Measurements from ENCODE around the gene BCR. TPM values are rescaled to one million over a fixed set of nuclear protein-coding genes. Genes with fewer than 3 reads are reported as not detected.
"Not testable (repeated sequence)": the region's sequence is repeated elsewhere in the genome, so short reads cannot be mapped to it uniquely, and the experiment has no call there.

Gene BCR
- polyA plus RNA-seq, 1 experiment, result 24.0 TPM

DNA sequence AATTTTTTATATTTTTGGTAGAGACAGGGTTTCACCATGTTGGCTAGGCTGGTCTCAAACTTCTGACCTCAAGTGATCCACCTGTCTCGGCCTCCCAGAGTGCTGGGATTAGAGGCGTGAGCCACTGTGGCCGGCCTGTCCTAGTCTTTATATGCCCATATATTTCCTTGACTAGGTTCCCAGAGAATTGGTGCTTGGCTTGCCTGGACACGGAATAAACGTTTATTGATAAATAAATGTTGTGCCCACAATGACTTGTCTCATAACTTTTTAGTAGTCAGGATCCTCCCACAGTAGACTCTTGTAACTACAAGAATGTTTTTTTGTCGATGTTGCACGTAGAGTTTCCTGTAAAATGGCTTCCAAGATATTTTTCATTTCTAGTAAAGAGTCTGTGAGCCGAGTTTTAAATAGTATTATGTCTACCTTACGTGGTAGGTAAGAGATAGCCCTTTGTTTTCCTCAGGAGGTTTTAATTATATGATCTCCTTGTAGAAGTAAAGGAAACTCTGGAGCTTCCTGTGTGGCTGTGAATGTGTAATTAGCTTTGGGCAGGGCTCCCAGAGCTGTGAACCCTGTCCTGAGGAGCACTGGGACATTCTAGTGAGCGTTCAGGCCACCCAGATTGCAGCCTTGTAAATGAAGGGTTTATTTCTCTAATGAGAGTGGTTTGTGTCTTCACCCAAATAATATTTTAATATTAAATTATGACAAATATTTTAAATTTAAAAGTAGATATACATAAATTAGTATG lies 161.8 kb downstream of the BCR start:
- CTCF ChIA-PET; H3K27me3 ChIP-seq (ENCODE audit: control insufficient read depth, insufficient read depth, low read length); DNase-seq (ENCODE audit: low read depth): not testable (repeated sequence)

DNA sequence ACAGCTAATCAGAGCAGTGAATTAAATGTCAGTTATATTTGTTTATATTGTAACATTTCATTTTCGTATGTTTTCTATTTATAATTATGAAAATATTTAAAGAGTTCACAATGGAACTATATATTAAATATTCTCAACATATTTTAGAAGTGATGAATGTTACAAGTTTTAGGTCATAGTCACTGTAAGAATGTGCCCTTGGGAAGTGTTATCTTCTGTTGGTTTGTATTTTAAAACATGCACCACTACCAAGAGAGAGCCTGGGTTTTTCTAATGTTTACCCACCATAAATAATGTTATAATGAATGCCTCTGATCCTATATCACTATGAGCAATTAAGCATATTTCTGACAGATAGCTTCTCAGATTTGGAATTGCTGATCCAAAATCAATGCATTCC lies 171.0 kb downstream of the BCR start:
- CTCF ChIA-PET, result no interaction called here
- DNase-seq (ENCODE audit: low read depth), result no peak
- no peaks in the 10 kb centered on the region for H3K36me3 ChIP-seq (ENCODE audit: control insufficient read depth, insufficient read depth, low read length)
- POLR2A ChIA-PET, result no interaction called here
- TF ChIP-seq, protein P1, sequence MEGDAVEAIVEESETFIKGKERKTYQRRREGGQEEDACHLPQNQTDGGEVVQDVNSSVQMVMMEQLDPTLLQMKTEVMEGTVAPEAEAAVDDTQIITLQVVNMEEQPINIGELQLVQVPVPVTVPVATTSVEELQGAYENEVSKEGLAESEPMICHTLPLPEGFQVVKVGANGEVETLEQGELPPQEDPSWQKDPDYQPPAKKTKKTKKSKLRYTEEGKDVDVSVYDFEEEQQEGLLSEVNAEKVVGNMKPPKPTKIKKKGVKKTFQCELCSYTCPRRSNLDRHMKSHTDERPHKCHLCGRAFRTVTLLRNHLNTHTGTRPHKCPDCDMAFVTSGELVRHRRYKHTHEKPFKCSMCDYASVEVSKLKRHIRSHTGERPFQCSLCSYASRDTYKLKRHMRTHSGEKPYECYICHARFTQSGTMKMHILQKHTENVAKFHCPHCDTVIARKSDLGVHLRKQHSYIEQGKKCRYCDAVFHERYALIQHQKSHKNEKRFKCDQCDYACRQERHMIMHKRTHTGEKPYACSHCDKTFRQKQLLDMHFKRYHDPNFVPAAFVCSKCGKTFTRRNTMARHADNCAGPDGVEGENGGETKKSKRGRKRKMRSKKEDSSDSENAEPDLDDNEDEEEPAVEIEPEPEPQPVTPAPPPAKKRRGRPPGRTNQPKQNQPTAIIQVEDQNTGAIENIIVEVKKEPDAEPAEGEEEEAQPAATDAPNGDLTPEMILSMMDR (IDR thresholded peaks at IDR 0.05; ENCODE audit: insufficient read depth, low read depth, low read length), result no peak
- H3K4me3 ChIP-seq (ENCODE audit: low read depth, low read length), result no peak overlapping the region
- peaks cover 13% of the 10 kb centered on the region for H3K27me3 ChIP-seq (ENCODE audit: control insufficient read depth, insufficient read depth, low read length)

More for the DNA sequence above, 161.8 kb downstream of the BCR start:
- H3K36me3 ChIP-seq (ENCODE audit: control insufficient read depth, insufficient read depth, low read length); H3K4me3 ChIP-seq (ENCODE audit: low read depth, low read length); POLR2A ChIA-PET: not testable (repeated sequence)

- POLR2A ChIA-PET, result no interaction called here
- H3K4me3 ChIP-seq (ENCODE audit: low read depth, low read length), result no peak overlapping the region
- no peaks in the 10 kb centered on the region for H3K36me3 ChIP-seq (ENCODE audit: control insufficient read depth, insufficient read depth, low read length)
- TF ChIP-seq, protein P1 (IDR thresholded peaks at IDR 0.05; ENCODE audit: insufficient read depth, low read depth, low read length), result no peak
- no peak for DNase-seq (ENCODE audit: low read depth)
- CTCF ChIA-PET, result interaction anchor here (1.1 kb wide), 1 partner anchor 33 kb away, joined by 3 read pairs; no protein-coding TSS in a partner anchor
- H3K27me3 ChIP-seq (ENCODE audit: control insufficient read depth, insufficient read depth, low read length), result peaks cover 13% of the 10 kb centered on the region
These were observed 172.7 kb downstream of the BCR start for GRCh38 chr22:23353004-23353403.

GRCh38 chr22:23353696-23354095 lies 173.4 kb downstream of the BCR start:
- no peak for DNase-seq (ENCODE audit: low read depth)
- peaks cover 13% of the 10 kb centered on the region for H3K27me3 ChIP-seq (ENCODE audit: control insufficient read depth, insufficient read depth, low read length)
- ChIA-PET POLR2A (no interaction called here), CTCF (no interaction called here)
- TF ChIP-seq, protein P1 (IDR thresholded peaks at IDR 0.05; ENCODE audit: insufficient read depth, low read depth, low read length), result no peak
- H3K36me3 ChIP-seq (ENCODE audit: control insufficient read depth, insufficient read depth, low read length), result no peaks in the 10 kb centered on the region
- H3K4me3 ChIP-seq (ENCODE audit: low read depth, low read length), result no peak overlapping the region

- peaks cover 13% of the 10 kb centered on the region for H3K27me3 ChIP-seq (ENCODE audit: control insufficient read depth, insufficient read depth, low read length)
- ChIA-PET POLR2A (no interaction called here), CTCF (no interaction called here)
- TF ChIP-seq, protein P1 (IDR thresholded peaks at IDR 0.05; ENCODE audit: insufficient read depth, low read depth, low read length), result no peak
- DNase-seq (ENCODE audit: low read depth), result no peak
- H3K36me3 ChIP-seq (ENCODE audit: control insufficient read depth, insufficient read depth, low read length), result no peaks in the 10 kb centered on the region
- no peak overlapping the region for H3K4me3 ChIP-seq (ENCODE audit: low read depth, low read length)
These were observed 175.8 kb downstream of the BCR start for GRCh38 chr22:23356094-23356493.

DNA sequence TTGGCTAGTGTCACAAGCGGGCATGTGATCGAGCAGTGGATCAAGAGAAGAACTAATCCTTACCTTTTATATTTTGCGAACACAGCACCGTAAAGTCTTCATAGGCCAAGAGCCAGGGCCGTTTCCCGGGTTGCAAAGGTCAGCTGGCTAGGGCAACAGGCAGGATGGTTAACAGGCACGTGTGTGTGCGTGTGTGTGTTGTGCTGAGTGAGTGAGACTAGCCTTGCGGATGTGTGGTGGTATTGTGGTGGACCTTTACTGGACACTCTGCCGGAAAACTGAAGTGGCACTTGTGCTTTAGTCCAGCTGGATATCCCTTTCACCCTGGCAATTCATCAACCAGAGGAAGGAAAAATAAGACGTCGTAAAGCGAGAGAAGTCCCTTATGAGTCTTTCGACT lies 176.7 kb downstream of the BCR start:
- TF ChIP-seq, protein P1 (IDR thresholded peaks at IDR 0.05; ENCODE audit: insufficient read depth, low read depth, low read length), result no peak
- POLR2A ChIA-PET, result no interaction called here
- Histone ChIP-seq H3K36me3 (ENCODE audit: control insufficient read depth, insufficient read depth, low read length) (no peaks in the 10 kb centered on the region), H3K4me3 (ENCODE audit: low read depth, low read length) (no peak overlapping the region), H3K27me3 (ENCODE audit: control insufficient read depth, insufficient read depth, low read length) (peaks cover 13% of the 10 kb centered on the region)
- DNase-seq (ENCODE audit: low read depth), result no peak
- CTCF ChIA-PET, result interaction anchor here (0.7 to 1.3 kb wide), 2 partner anchors 15 to 29 kb away, joined by 3 to 4 read pairs; no protein-coding TSS in a partner anchor
